ENCODE results near the gene ICA1. TPM values are rescaled to one million over a fixed set of nuclear protein-coding genes. Genes with fewer than 3 reads are reported as not detected.

ICA1 gene
- total RNA-seq, 4 donors from 2014 or later, result 4.1 to 7.4 (median 5.8) TPM

GRCh38 chr7:8147760-8148463, 114.1 kb downstream of the ICA1 start:
- Histone ChIP-seq H3K27me3 (no peaks in the 10 kb centered on the region), H3K27ac (replicated peaks in 1 of 4) (no peak overlapping the region), H3K4me3 (no peak overlapping the region), H3K4me1 (peaks cover 0 to 2% (median 0%) of the 10 kb centered on the region in 4 donors), H3K36me3 (peaks cover 0 to 9% (median 0%) of the 10 kb centered on the region in 4 donors), H3K9me3 (no peaks in the 10 kb centered on the region)
- TF ChIP-seq CTCF (IDR thresholded peaks at IDR 0.05) (no peak), POLR2AphosphoS5 (IDR thresholded peaks at IDR 0.05) (no peak), POLR2A (IDR thresholded peaks at IDR 0.05; ENCODE audit: low read depth) (no peak), EP300 (IDR thresholded peaks at IDR 0.05) (no peak)
- intact Hi-C loops (cut with DNase I), result no loop called here
- DNase-seq (ENCODE audit: extremely low spot score), result no peak
- WGBS, result 83% methylated on average over 11 of the region's 11 CpGs

GRCh38 chr7:8146788-8147413, 115.1 kb downstream of the ICA1 start:
- peaks cover 0 to 19% (median 0%) of the 10 kb centered on the region in 4 donors for H3K36me3 ChIP-seq
- peaks cover 0 to 2% (median 0%) of the 10 kb centered on the region in 4 donors for H3K4me1 ChIP-seq
- H3K9me3 ChIP-seq, result no peaks in the 10 kb centered on the region
- no peaks in the 10 kb centered on the region for H3K27me3 ChIP-seq
- H3K4me3 ChIP-seq, result no peak overlapping the region
- no peak overlapping the region for H3K27ac ChIP-seq (replicated peaks in 1 of 4)
- TF ChIP-seq POLR2AphosphoS5 (IDR thresholded peaks at IDR 0.05) (no peak), CTCF (IDR thresholded peaks at IDR 0.05) (no peak)
- WGBS, result 49% methylated on average over 8 of the region's 8 CpGs
- DNase-seq (ENCODE audit: extremely low spot score), result no peak
- intact Hi-C loops (cut with DNase I), result no loop called here

- no peak overlapping the region for H3K27ac ChIP-seq (replicated peaks in 1 of 4)
- DNase-seq (ENCODE audit: extremely low spot score), result no peak
- no peak overlapping the region for H3K4me3 ChIP-seq
- peaks cover 0 to 24% (median 0%) of the 10 kb centered on the region in 4 donors for H3K36me3 ChIP-seq
- H3K9me3 ChIP-seq, result no peaks in the 10 kb centered on the region
- H3K4me1 ChIP-seq, result peaks cover 0 to 2% (median 0%) of the 10 kb centered on the region in 4 donors
- TF ChIP-seq POLR2A (IDR thresholded peaks at IDR 0.05; ENCODE audit: low read depth) (no peak), POLR2AphosphoS5 (IDR thresholded peaks at IDR 0.05) (no peak), CTCF (IDR thresholded peaks at IDR 0.05) (no peak), EP300 (IDR thresholded peaks at IDR 0.05) (no peak)
- intact Hi-C loops (cut with DNase I), result no loop called here
- H3K27me3 ChIP-seq, result no peaks in the 10 kb centered on the region
- 62% methylated on average over 12 of the region's 12 CpGs for WGBS
These were observed 115.7 kb downstream of the ICA1 start for GRCh38 chr7:8146106-8146787.

GRCh38 chr7:8144856-8145255, 117.1 kb downstream of the ICA1 start:
- TF ChIP-seq CTCF (IDR thresholded peaks at IDR 0.05) (no peak), POLR2A (IDR thresholded peaks at IDR 0.05; ENCODE audit: low read depth) (no peak), EP300 (IDR thresholded peaks at IDR 0.05) (no peak), POLR2AphosphoS5 (IDR thresholded peaks at IDR 0.05) (no peak)
- Histone ChIP-seq H3K27ac (replicated peaks in 1 of 4) (no peak overlapping the region), H3K27me3 (no peaks in the 10 kb centered on the region), H3K4me1 (no peaks in the 10 kb centered on the region), H3K4me3 (no peak overlapping the region), H3K36me3 (peaks cover 0 to 37% (median 0%) of the 10 kb centered on the region in 4 donors), H3K9me3 (no peaks in the 10 kb centered on the region)
- WGBS, result 88% methylated on average over 4 of the region's 4 CpGs
- intact Hi-C loops (cut with DNase I), result no loop called here
- DNase-seq (ENCODE audit: extremely low spot score), result no peak

Data from esophagus muscularis mucosa (tissue), 4 donors.